Activated T-helper 17 cell treated with anti-CD3 and anti-CD28 coated beads, Interleukin-2, amount 50 U/mL, for 72 hours (primary cell): ENCODE measurements around the gene ZNF445. TPM values are rescaled to one million over a fixed set of nuclear protein-coding genes. Genes with fewer than 3 reads are reported as not detected.
A peak's percentile ranks its signal among the peaks of the same experiment; 100 is the strongest.
"Not testable (repeated sequence)": the region's sequence is repeated elsewhere in the genome, so short reads cannot be mapped to it uniquely, and the experiment has no call there.

Source experiments
- ATAC-seq: fragments of 150-1000 bp; cut with Tn5 transposase; replicated peaks from 2 replicates; pipeline ENCODE4 v1.10.0; 2021; ENCODE audit warnings: mild to moderate bottlenecking, moderate library complexity
- H3K27ac Mint-ChIP-seq: one replicate; pipeline ENCODE4 v1.8.0; 2022; ENCODE audit warnings: mixed read lengths
- H3K27me3 Mint-ChIP-seq: one replicate; pipeline ENCODE4 v1.8.0; 2022; ENCODE audit warnings: mixed read lengths
- H3K36me3 Mint-ChIP-seq: one replicate; pipeline ENCODE4 v1.8.0; 2022; ENCODE audit warnings: low read depth, mild to moderate bottlenecking, mixed read lengths
- H3K4me1 Mint-ChIP-seq: one replicate; pipeline ENCODE4 v1.8.0; 2022; ENCODE audit warnings: mixed read lengths
- H3K4me3 Mint-ChIP-seq: one replicate; pipeline ENCODE4 v1.8.0; 2022; ENCODE audit warnings: mild to moderate bottlenecking, mixed read lengths
- H3K9me3 Mint-ChIP-seq: one replicate; pipeline ENCODE4 v1.8.0; 2022; ENCODE audit warnings: mixed read lengths
- total RNA-seq, 2 donors: library from RNA; stranded (reverse); gene quantifications; one replicate each; pipeline ENCODE4 v1.2.3, GENCODE V29; 2022

The ZNF445 gene
- total RNA-seq, 2 donors from 2014 or later, result 8.6 to 12.1 TPM

DNA sequence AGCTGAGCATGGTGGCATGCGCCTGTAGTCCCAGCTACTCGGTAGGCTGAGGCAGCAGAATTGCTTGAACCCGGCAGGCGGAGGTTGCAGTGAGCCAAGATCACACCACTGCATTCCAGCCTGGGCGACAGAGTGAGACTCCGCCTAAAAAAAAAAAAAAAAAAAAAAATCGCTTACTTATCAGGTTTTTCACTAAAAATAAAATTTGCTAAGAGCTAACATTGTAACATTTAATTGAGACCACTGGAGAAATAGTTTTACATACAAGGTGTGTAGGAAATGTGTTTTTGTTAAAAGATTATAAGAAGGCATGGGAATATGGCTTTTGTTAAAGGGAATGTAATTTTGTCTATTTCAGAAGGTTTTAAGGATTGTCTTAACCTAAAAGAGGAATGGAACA is 12.6 kb downstream of the ZNF445 start:
- H3K27ac Mint-ChIP-seq, H3K4me1 Mint-ChIP-seq, H3K27me3 Mint-ChIP-seq, ATAC-seq, H3K4me3 Mint-ChIP-seq: not testable (repeated sequence)
- H3K9me3 Mint-ChIP-seq, result peaks cover 15% of the 10 kb centered on the region
- H3K36me3 Mint-ChIP-seq, result peaks cover 53% of the 10 kb centered on the region

DNA sequence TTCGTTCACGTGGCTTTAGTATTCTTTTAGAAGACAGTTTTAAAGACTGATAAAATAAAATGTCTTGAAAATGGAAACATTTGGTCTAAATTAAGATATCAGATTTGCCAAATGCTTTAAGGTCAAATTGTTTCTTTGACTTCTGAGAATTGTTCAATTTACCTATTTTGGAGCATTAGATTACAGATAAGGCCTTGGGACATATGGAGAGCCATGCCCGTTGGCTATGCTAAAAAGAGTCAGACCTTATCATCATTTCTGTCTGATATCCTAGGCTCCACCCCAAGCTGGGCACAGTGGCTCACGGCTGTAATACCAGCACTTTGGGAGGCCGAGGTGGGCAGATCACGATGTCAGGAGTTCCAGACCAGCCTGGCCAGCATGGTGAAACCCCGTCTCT is 13.0 kb downstream of the ZNF445 start:
- no peaks in the 10 kb centered on the region for H3K27me3 Mint-ChIP-seq
- H3K36me3 Mint-ChIP-seq, result peaks cover 52% of the 10 kb centered on the region
- no peak overlapping the region for H3K27ac Mint-ChIP-seq
- ATAC-seq, result no peak
- peaks cover 9% of the 10 kb centered on the region for H3K4me1 Mint-ChIP-seq
- H3K9me3 Mint-ChIP-seq, result peaks cover 16% of the 10 kb centered on the region
- no peak overlapping the region for H3K4me3 Mint-ChIP-seq

DNA sequence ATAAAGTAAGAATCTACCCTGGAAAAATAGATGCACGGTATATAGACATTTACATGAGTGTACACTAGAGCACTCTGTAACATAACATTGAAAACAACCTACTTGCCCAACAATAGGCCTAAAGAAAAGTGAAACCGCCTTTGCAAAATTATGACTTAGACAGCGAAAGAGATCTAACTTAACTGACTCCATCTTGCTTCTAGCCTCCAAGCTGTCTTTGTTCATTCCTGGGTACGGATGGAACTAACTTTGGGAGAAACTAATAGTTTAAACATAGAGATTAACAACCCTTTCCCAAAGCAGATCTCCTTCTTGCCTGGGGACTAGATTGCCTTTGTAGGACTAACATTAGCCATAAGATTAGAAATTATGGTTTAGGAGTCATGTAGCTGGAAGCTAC is 17.4 kb downstream of the ZNF445 start:
- H3K4me3 Mint-ChIP-seq, H3K4me1 Mint-ChIP-seq, H3K27me3 Mint-ChIP-seq, H3K27ac Mint-ChIP-seq, ATAC-seq: not testable (repeated sequence)
- H3K36me3 Mint-ChIP-seq, result peaks cover 75% of the 10 kb centered on the region
- peaks cover 16% of the 10 kb centered on the region for H3K9me3 Mint-ChIP-seq

GRCh38 chr3:44455318-44455717 is 22.2 kb downstream of the ZNF445 start:
- Mint-ChIP-seq H3K36me3 (peaks cover 78% of the 10 kb centered on the region), H3K27ac (no peak overlapping the region), H3K4me3 (no peak overlapping the region), H3K4me1 (no peaks in the 10 kb centered on the region), H3K27me3 (no peaks in the 10 kb centered on the region), H3K9me3 (peaks cover 4% of the 10 kb centered on the region)
- no peak for ATAC-seq

DNA sequence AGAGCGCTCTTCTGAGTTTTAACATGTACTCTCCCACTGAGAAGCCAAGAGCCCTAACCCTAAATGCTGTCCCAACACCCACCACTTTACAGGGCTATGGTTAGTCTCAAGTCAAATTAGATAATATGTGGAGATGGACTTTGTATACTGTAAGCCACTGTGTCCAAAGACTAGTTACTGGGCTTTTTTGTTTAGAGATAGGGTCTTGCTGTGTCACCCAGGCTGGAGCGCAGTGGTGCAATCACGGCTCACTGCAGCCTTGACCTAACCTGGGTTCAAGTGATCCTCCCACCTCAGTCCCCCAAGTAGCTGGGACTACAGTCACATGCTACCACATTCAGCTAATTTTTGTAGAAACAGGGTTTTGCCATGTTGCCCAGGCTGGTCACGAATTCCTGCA is 23.2 kb downstream of the ZNF445 start:
- no peak for ATAC-seq
- Mint-ChIP-seq H3K4me3 (no peak overlapping the region), H3K9me3 (no peaks in the 10 kb centered on the region), H3K27me3 (no peaks in the 10 kb centered on the region), H3K27ac (no peak overlapping the region), H3K36me3 (peaks cover 88% of the 10 kb centered on the region), H3K4me1 (no peaks in the 10 kb centered on the region)

GRCh38 chr3:44451441-44451840 is 26.0 kb downstream of the ZNF445 start:
- Mint-ChIP-seq H3K27me3 (no peaks in the 10 kb centered on the region), H3K36me3 (peaks cover 93% of the 10 kb centered on the region), H3K9me3 (peaks cover 14% of the 10 kb centered on the region), H3K27ac (peak overlapping the region; percentile 16), H3K4me1 (peaks cover 5% of the 10 kb centered on the region), H3K4me3 (no peak overlapping the region)
- no peak for ATAC-seq

DNA sequence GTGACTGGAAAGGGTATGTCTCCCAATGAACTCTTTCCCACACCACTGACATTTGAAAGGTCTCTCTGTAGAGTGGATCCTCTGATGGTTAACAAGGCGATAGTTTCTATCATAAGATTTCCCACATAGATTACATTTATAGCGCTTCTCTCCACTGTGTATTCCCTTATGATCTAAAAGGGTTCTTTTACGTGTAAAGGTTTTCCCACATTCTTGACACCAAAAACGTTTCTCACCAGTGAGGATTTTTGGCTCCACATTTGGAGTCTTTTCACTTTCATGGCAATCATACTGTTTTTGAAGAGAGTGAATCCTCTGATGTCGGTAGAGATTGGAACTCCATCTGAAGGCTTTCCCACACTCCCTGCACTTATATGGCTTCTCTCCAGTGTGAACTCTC is 30.5 kb downstream of the ZNF445 start:
- Mint-ChIP-seq H3K9me3 (peaks cover 14% of the 10 kb centered on the region), H3K4me1 (peaks cover 14% of the 10 kb centered on the region), H3K4me3 (no peak overlapping the region), H3K27ac (no peak overlapping the region), H3K36me3 (peaks cover 76% of the 10 kb centered on the region), H3K27me3 (no peaks in the 10 kb centered on the region)
- ATAC-seq, result no peak

DNA sequence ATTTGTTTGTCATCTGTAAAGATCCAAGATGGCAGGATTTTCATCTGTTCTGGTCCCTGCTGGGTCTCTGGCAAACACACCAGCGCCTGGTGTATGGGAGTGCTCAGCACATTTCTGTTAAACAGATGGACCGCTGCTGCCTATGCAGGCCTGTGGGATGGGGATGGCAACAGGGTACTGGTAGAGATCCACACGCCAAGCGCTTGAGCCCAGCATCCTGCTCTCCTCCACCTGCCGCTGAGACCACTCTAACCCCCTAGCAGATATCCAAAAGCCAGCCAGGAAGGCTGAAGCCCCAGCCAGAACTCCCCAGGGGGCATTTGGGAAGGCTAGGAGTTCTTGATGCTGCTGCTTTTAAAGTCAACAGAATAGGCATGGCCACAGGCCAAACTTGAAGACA is 31.7 kb downstream of the ZNF445 start:
- no peak for ATAC-seq
- Mint-ChIP-seq H3K9me3 (peaks cover 14% of the 10 kb centered on the region), H3K27me3 (no peaks in the 10 kb centered on the region), H3K36me3 (peaks cover 65% of the 10 kb centered on the region), H3K4me1 (peaks cover 14% of the 10 kb centered on the region), H3K27ac (no peak overlapping the region), H3K4me3 (no peak overlapping the region)

DNA sequence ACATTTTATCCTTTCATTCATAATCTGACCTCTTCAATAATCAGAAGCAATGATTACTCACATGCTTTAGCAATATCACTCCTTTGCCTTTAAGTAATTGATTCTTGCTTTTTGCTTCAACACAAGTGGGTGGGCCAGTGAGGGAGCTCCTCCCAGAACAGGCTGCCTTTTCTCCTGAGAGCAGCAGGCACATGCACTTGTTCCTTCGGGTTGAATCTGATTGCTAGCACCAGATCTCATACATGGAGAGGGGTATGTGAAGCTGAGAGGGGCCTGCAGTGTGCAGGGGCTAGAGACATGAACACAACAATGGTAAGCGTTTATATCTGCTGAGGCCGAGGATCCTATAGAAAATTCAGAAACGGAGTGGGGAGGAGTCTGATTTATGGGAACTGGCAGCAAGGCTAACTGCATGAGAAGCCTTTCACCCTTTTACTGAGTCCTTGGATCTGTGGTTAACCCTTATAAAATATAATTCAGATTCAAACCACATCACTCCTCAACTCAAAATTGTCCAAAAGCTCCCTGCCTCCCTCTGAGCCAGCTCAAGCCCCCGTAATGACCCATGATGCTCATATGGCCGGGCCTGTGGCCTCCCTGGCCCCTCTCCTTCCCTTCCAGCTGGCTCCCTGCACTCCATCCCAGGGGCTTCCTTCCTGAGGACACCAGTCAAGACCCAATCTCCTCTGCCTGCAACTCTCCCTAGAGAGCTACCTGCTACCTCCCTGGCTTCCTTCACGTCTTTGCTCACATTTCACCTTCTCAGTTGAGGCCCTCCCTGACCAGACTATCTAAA is 32.4 kb downstream of the ZNF445 start:
- peak overlapping the region; percentile 0 for H3K27ac Mint-ChIP-seq
- ATAC-seq, result no peak

GRCh38 chr3:44444437-44444836 is 33.0 kb downstream of the ZNF445 start:
- no peak overlapping the region for H3K4me3 Mint-ChIP-seq
- H3K4me1 Mint-ChIP-seq, result peaks cover 25% of the 10 kb centered on the region
- no peak for ATAC-seq
- no peaks in the 10 kb centered on the region for H3K27me3 Mint-ChIP-seq
- H3K36me3 Mint-ChIP-seq, result peaks cover 51% of the 10 kb centered on the region
- H3K27ac Mint-ChIP-seq, result peak overlapping the region; percentile 0
- H3K9me3 Mint-ChIP-seq, result peaks cover 14% of the 10 kb centered on the region

More for the DNA sequence above, 32.4 kb downstream of the ZNF445 start:
- Mint-ChIP-seq H3K4me3 (no peak overlapping the region), H3K27me3 (no peaks in the 10 kb centered on the region), H3K36me3 (peaks cover 58% of the 10 kb centered on the region), H3K9me3 (peaks cover 14% of the 10 kb centered on the region), H3K4me1 (peaks cover 21% of the 10 kb centered on the region)

GRCh38 chr3:44442596-44443309 is 34.7 kb downstream of the ZNF445 start:
- H3K4me1 Mint-ChIP-seq, result peaks cover 23% of the 10 kb centered on the region

DNA sequence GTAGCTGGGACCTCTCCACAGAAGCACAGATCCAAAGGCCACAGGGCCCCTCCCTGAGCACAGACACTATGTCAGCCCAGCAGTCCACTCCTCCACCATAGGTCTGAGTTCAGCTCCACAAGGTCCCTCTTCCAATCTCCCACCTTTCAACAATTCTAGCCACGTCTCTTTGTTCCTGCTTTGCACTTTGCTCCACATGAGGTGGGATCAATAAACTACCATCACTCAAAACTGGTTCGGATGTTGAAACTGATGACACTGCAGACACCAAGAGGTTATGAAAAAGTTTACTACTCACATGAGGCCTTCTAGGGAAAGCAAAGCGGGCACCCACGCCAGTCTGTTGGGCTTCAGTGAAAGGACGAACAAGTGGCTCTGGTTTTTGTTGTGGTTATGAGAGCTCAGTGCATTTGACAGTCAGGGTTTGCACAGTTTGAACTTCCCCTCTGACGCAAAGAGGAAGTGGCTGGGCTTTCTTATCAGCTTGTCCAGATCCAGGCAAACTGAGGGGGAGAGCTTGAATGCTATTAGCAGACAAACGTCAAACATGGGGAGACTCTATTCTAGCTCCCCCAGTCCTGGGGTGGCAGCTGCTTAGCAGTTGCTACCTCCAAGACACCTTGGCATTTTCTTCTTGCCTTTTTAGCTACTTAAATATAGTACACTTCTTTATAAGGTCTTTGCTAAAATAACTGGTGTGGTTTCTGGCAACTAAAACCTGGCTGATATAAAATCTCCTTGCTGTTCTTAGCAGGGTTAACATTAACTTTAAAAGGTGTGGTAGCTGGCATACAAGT is 37.8 kb downstream of the ZNF445 start:
- H3K27ac Mint-ChIP-seq, result peak overlapping the region; percentile 67
- peak overlapping the region; percentile 62 for H3K4me3 Mint-ChIP-seq
- peaks cover 11% of the 10 kb centered on the region for H3K36me3 Mint-ChIP-seq
- no peaks in the 10 kb centered on the region for H3K27me3 Mint-ChIP-seq
- ATAC-seq, result peak; percentile 96
- peaks cover 17% of the 10 kb centered on the region for H3K4me1 Mint-ChIP-seq
- no peaks in the 10 kb centered on the region for H3K9me3 Mint-ChIP-seq

More at GRCh38 chr3:44442596-44443309, 34.7 kb downstream of the ZNF445 start:
- peaks cover 6% of the 10 kb centered on the region for H3K9me3 Mint-ChIP-seq
- ATAC-seq, result no peak
- H3K27me3 Mint-ChIP-seq, result no peaks in the 10 kb centered on the region
- no peak overlapping the region for H3K27ac Mint-ChIP-seq
- H3K4me3 Mint-ChIP-seq, result no peak overlapping the region
- peaks cover 35% of the 10 kb centered on the region for H3K36me3 Mint-ChIP-seq

DNA sequence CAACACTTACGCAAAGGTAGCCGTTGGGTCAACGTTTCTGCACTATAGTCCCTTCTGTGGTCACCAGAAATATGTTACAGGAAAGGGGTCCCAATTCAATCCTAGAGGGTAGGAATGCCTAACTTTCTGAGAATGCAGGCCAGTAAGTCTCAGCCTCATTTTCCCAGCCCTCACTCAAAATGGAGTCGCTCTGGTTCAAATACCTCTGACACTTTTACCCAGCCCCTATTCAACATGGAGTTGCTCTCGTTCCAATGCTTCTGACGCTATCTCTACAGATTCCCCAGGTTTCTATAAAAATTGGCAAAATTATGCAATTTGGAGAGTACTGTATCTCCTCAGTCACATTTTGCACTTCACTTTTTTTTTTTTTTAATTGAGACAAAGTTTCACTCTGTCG is 39.7 kb downstream of the ZNF445 start:
- ATAC-seq, result no peak
- peaks cover 2% of the 10 kb centered on the region for H3K36me3 Mint-ChIP-seq
- H3K27me3 Mint-ChIP-seq, result no peaks in the 10 kb centered on the region
- H3K4me1 Mint-ChIP-seq, result peaks cover 15% of the 10 kb centered on the region
- H3K9me3 Mint-ChIP-seq, result no peaks in the 10 kb centered on the region
- H3K27ac Mint-ChIP-seq, result no peak overlapping the region
- no peak overlapping the region for H3K4me3 Mint-ChIP-seq

- Mint-ChIP-seq H3K27ac (no peak overlapping the region), H3K36me3 (no peaks in the 10 kb centered on the region), H3K4me3 (no peak overlapping the region), H3K4me1 (peaks cover 14% of the 10 kb centered on the region), H3K27me3 (no peaks in the 10 kb centered on the region), H3K9me3 (no peaks in the 10 kb centered on the region)
- no peak for ATAC-seq
Observed at GRCh38 chr3:44436181-44436580, 41.3 kb downstream of the ZNF445 start.
